GM12878 (cell line): ENCODE measurements around the gene APOLD1. TPM values are rescaled to one million over a fixed set of nuclear protein-coding genes. Genes with fewer than 3 reads are reported as not detected.

ENCODE experiments used
- ASH2L ChIP-seq: fragments of 300-600, 200-600 bp; sonication (generic); IDR thresholded peaks from 2 replicates; pipeline ENCODE4 v1.6.1; 2017; ENCODE audit warnings: low read depth, mild to moderate bottlenecking, borderline replicate concordance
- CBFB ChIP-seq: IDR thresholded peaks from 2 replicates; pipeline ENCODE4 v1.6.1; 2016; ENCODE audit warnings: antibody characterized with exemption, low read depth
- CREB1 ChIP-seq: IDR thresholded peaks from 2 replicates; pipeline ENCODE4 v1.6.1; 2012; ENCODE audit warnings: low read depth, mild to moderate bottlenecking, inconsistent platforms
- EP300 ChIP-seq, 2 experiments: fragments of 150-350 bp in 1 of 2; IDR thresholded peaks; 2 replicates each; pipeline ENCODE4 v1.6.1; 2011 to 2012; ENCODE audit warnings: low read depth in 2 of 2, low read length in 2 of 2, borderline replicate concordance in 1 of 2, improper control_type of control experiment in 1 of 2, inconsistent platforms in 1 of 2; ENCODE audit not compliant: control insufficient read depth in 1 of 2
- HDGF ChIP-seq: fragments of 450-650 bp; IDR thresholded peaks from 2 replicates; pipeline ENCODE4 v1.6.1; 2016; ENCODE audit warnings: antibody characterized with exemption
- KLF5 ChIP-seq: fragments of 450-650 bp; IDR thresholded peaks from 2 replicates; pipeline ENCODE4 v1.6.1; 2014; ENCODE audit warnings: mild to moderate bottlenecking; ENCODE audit not compliant: partially characterized antibody
- NBN ChIP-seq: fragments of 450-650 bp; IDR thresholded peaks from 2 replicates; pipeline ENCODE4 v1.6.1; 2016
- NFXL1 ChIP-seq: fragments of 450-650 bp; IDR thresholded peaks from 2 replicates; pipeline ENCODE4 v1.6.1; 2017; ENCODE audit warnings: antibody characterized with exemption, mild to moderate bottlenecking, borderline replicate concordance
- NR2C2 ChIP-seq: IDR thresholded peaks from 2 replicates; pipeline ENCODE4 v1.6.1; 2011; ENCODE audit warnings: borderline replicate concordance, low read depth; ENCODE audit not compliant: control insufficient read depth, insufficient read length
- POU2F2 ChIP-seq: IDR thresholded peaks from 3 replicates; pipeline ENCODE4 v1.6.1; 2011; ENCODE audit warnings: low read depth, mild to moderate bottlenecking, low read length, borderline replicate concordance
- polyA plus RNA-seq, 11 experiments: library from polyadenylated mRNA; depleted of rRNA in 4 of 11; unstranded in 6 of 11; stranded (reverse) in 5 of 11; fragments of >200 nt; fragmentation: Nextera tagmentation in 4 of 11; fragmentation: Illumina TruSeq in 1 of 11; extraction: Ambion mirVana in 4 of 11; extraction: Trizol in 1 of 11; gene quantifications; 1 replicate in 1 of 11; 2 replicates in 10 of 11; pipeline versions ENCODE4 v1.2.1 to v1.2.3, GENCODE V29; 2011 to 2016; ENCODE audit warnings: inconsistent platforms in 2 of 11, missing spikeins in 2 of 11, low read depth in 1 of 11
- total RNA-seq, 4 experiments: library from RNA; depleted of rRNA in 3 of 4; stranded (reverse); fragments of >200 nt in 3 of 4; fragmentation: Illumina TruSeq in 1 of 4; extraction: Trizol in 1 of 4; gene quantifications; 2 replicates each; pipeline versions ENCODE4 v1.2.1 to v1.2.3, GENCODE V29; 2013 to 2021
- TF ChIP-seq, protein P1 (sequence below): fragments of 150-350 bp; IDR thresholded peaks from 2 replicates; pipeline ENCODE4 v1.6.1; 2016; ENCODE audit warnings: low read depth, low read length
- TF ChIP-seq, protein P2 (sequence below): fragments of 450-650 bp; IDR thresholded peaks from 2 replicates; pipeline ENCODE4 v1.6.1; 2017; ENCODE audit warnings: antibody characterized with exemption, mild to moderate bottlenecking, moderate library complexity
- TF ChIP-seq, protein P3 (sequence below): IDR thresholded peaks from 2 replicates; pipeline ENCODE4 v1.6.1; 2012; ENCODE audit warnings: low read depth, low read length, improper control_type of control experiment
- TF ChIP-seq, protein P4 (sequence below): IDR thresholded peaks from 2 replicates; pipeline ENCODE4 v1.6.1; 2012; ENCODE audit warnings: low read depth, low read length, improper control_type of control experiment
- TF ChIP-seq, protein P5 (sequence below): IDR thresholded peaks from 2 replicates; pipeline ENCODE4 v1.6.1; 2012; ENCODE audit warnings: mild to moderate bottlenecking, low read depth, low read length

Gene APOLD1
- total and polyA plus RNA-seq, 10 of the 15 experiments (the other 5 are each of a cell fraction or from before 2014, with no cell fraction given) = 1.1 to 8.9 (median 4.2) TPM

DNA sequence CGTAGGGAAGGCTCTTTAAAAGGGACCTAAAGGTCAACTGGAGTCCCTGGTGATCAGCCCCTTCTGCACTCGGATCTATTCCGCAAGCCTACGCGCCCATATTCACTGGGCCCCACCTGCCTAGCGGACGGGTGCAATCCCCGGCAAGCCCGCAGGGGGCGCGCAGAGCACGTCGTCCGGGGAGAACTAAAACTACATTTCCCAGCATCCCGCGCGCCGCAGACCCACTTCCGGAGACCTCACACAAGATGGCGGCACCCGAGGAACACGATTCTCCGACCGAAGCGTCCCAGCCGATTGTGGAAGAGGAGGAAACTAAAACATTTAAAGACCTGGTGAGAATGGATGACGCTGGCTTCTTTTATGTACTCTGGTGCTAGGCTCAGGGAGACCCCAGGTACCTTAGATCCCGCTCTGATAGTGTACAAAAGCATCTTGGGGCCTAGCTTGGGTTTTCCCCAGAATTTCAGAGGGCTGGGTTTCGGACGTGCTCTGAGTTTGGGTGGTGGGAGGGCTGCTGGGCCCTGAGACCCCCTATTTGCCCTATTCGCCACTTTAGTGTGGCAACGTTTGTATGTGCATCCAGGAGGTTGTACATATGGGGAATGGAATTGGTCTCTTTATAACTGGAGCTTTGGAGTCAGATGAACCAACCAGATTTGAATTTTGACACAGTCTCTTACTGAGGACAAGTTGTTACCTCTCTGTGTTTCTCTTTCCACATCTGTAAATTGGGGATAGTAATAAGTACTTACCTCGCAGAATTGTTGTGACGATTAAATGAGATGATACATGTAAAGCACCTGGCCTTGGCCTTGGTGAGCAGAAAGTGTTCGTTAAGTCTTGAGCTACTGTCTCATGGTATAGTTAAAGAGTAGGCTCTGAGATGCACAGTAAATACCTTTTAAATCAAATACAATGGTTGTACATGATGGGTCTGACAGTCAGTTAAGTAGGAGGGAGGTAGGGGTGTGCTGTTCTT, 28.0 kb downstream of the APOLD1 start, which contains the start of gene DDX47 (continued):
- no peak for TF ChIP-seq HDGF
- TF ChIP-seq NFXL1 = no peak
- TF ChIP-seq POU2F2 = no peak
- TF ChIP-seq ASH2L = no peak
- TF ChIP-seq, protein P1, sequence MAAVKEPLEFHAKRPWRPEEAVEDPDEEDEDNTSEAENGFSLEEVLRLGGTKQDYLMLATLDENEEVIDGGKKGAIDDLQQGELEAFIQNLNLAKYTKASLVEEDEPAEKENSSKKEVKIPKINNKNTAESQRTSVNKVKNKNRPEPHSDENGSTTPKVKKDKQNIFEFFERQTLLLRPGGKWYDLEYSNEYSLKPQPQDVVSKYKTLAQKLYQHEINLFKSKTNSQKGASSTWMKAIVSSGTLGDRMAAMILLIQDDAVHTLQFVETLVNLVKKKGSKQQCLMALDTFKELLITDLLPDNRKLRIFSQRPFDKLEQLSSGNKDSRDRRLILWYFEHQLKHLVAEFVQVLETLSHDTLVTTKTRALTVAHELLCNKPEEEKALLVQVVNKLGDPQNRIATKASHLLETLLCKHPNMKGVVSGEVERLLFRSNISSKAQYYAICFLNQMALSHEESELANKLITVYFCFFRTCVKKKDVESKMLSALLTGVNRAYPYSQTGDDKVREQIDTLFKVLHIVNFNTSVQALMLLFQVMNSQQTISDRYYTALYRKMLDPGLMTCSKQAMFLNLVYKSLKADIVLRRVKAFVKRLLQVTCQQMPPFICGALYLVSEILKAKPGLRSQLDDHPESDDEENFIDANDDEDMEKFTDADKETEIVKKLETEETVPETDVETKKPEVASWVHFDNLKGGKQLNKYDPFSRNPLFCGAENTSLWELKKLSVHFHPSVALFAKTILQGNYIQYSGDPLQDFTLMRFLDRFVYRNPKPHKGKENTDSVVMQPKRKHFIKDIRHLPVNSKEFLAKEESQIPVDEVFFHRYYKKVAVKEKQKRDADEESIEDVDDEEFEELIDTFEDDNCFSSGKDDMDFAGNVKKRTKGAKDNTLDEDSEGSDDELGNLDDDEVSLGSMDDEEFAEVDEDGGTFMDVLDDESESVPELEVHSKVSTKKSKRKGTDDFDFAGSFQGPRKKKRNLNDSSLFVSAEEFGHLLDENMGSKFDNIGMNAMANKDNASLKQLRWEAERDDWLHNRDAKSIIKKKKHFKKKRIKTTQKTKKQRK = no peak
- TF ChIP-seq, protein P2, sequence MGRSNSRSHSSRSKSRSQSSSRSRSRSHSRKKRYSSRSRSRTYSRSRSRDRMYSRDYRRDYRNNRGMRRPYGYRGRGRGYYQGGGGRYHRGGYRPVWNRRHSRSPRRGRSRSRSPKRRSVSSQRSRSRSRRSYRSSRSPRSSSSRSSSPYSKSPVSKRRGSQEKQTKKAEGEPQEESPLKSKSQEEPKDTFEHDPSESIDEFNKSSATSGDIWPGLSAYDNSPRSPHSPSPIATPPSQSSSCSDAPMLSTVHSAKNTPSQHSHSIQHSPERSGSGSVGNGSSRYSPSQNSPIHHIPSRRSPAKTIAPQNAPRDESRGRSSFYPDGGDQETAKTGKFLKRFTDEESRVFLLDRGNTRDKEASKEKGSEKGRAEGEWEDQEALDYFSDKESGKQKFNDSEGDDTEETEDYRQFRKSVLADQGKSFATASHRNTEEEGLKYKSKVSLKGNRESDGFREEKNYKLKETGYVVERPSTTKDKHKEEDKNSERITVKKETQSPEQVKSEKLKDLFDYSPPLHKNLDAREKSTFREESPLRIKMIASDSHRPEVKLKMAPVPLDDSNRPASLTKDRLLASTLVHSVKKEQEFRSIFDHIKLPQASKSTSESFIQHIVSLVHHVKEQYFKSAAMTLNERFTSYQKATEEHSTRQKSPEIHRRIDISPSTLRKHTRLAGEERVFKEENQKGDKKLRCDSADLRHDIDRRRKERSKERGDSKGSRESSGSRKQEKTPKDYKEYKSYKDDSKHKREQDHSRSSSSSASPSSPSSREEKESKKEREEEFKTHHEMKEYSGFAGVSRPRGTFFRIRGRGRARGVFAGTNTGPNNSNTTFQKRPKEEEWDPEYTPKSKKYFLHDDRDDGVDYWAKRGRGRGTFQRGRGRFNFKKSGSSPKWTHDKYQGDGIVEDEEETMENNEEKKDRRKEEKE = no peak
- TF ChIP-seq, protein P3, sequence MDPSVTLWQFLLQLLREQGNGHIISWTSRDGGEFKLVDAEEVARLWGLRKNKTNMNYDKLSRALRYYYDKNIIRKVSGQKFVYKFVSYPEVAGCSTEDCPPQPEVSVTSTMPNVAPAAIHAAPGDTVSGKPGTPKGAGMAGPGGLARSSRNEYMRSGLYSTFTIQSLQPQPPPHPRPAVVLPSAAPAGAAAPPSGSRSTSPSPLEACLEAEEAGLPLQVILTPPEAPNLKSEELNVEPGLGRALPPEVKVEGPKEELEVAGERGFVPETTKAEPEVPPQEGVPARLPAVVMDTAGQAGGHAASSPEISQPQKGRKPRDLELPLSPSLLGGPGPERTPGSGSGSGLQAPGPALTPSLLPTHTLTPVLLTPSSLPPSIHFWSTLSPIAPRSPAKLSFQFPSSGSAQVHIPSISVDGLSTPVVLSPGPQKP = peak; percentile 87
- no peak for TF ChIP-seq NR2C2
- TF ChIP-seq CREB1 = peak; percentile 86
- peak; percentile 64 for TF ChIP-seq NBN
- TF ChIP-seq, protein P4, sequence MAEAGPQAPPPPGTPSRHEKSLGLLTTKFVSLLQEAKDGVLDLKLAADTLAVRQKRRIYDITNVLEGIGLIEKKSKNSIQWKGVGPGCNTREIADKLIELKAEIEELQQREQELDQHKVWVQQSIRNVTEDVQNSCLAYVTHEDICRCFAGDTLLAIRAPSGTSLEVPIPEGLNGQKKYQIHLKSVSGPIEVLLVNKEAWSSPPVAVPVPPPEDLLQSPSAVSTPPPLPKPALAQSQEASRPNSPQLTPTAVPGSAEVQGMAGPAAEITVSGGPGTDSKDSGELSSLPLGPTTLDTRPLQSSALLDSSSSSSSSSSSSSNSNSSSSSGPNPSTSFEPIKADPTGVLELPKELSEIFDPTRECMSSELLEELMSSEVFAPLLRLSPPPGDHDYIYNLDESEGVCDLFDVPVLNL = 0 out of 2 replicates have a peak, but pooled peaks have one; percentile 28
- TF ChIP-seq, protein P5, sequence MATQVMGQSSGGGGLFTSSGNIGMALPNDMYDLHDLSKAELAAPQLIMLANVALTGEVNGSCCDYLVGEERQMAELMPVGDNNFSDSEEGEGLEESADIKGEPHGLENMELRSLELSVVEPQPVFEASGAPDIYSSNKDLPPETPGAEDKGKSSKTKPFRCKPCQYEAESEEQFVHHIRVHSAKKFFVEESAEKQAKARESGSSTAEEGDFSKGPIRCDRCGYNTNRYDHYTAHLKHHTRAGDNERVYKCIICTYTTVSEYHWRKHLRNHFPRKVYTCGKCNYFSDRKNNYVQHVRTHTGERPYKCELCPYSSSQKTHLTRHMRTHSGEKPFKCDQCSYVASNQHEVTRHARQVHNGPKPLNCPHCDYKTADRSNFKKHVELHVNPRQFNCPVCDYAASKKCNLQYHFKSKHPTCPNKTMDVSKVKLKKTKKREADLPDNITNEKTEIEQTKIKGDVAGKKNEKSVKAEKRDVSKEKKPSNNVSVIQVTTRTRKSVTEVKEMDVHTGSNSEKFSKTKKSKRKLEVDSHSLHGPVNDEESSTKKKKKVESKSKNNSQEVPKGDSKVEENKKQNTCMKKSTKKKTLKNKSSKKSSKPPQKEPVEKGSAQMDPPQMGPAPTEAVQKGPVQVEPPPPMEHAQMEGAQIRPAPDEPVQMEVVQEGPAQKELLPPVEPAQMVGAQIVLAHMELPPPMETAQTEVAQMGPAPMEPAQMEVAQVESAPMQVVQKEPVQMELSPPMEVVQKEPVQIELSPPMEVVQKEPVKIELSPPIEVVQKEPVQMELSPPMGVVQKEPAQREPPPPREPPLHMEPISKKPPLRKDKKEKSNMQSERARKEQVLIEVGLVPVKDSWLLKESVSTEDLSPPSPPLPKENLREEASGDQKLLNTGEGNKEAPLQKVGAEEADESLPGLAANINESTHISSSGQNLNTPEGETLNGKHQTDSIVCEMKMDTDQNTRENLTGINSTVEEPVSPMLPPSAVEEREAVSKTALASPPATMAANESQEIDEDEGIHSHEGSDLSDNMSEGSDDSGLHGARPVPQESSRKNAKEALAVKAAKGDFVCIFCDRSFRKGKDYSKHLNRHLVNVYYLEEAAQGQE = no peak
- peak; percentile 51; the same call in 1 of the 2 replicates for TF ChIP-seq CBFB
- no peak for TF ChIP-seq KLF5
- TF ChIP-seq EP300 (IDR thresholded peaks at IDR 0.05; ENCODE audit: borderline replicate concordance in 1 of 2, control insufficient read depth in 1 of 2, low read depth in 2 of 2, low read length in 2 of 2) = no peak
